GM21423 (cell line): ENCODE results near the gene ARHGAP24.
A peak's percentile ranks its signal among the peaks of the same experiment; 100 is the strongest.

Experiments
- ATAC-seq: cut with Tn5 transposase; IDR thresholded peaks from one replicate; pipeline ENCODE4 v1.9.1; 2021; ENCODE audit warnings: mild to moderate bottlenecking, moderate library complexity; ENCODE audit not compliant: unreplicated experiment

ARHGAP24 gene

DNA sequence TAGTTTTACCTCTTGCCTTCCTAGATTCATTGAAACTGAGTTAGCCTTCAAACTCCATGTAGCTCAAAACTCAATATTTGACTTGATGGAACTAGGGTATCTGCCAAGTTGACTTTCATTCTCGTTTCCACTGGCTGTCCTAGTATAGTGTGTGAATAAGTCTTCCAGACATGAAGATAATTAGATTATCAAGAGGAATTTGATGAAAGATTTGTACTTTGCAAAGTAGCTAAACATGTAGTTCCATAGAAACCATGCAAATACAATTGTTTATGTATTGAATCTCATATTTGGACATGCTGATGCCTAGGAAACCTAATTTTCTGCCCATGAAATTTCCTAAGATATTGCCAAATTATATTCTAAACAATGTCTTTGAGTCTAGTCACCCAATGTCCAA, 297.5 kb downstream of the ARHGAP24 start:
- ATAC-seq = no peak

DNA sequence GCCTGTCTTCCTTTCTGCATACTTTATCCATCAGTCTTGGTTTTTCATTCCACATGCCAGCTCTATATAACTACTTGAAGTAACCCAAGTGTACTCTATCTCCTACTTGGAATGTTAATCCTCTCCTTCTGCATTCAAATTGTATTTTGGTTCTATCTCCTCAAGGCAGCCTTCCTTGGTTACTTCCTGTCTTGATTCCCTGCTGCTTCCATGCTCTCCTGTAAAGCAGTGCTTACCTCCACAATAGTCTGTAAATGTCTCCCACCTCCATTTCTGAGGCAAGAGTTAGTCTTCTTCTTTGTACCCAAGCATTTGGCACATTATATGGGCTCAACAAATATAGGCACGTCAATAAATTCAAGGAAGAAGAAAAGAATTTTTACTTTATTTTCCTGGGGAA, 298.4 kb downstream of the ARHGAP24 start:
- no peak for ATAC-seq

DNA sequence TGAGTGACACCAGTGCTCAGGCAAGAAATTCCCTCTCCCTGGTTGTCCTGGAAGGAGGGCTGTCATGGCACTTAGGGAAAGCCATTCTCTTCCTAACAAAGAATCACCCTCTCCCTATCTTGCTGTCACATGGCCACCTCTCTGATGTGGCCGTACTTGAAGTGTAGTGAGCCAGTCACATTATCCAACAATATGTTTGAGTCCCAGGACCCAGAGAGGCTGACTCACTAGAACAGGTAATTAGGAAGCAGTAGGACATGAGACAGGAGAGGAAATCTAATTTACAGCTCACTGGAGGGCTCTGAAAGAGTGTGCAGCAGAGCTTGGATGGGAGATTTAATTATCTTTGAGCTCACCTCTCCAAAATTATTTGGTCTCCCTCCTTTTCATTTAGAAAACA, 299.1 kb downstream of the ARHGAP24 start:
- no peak for ATAC-seq

DNA sequence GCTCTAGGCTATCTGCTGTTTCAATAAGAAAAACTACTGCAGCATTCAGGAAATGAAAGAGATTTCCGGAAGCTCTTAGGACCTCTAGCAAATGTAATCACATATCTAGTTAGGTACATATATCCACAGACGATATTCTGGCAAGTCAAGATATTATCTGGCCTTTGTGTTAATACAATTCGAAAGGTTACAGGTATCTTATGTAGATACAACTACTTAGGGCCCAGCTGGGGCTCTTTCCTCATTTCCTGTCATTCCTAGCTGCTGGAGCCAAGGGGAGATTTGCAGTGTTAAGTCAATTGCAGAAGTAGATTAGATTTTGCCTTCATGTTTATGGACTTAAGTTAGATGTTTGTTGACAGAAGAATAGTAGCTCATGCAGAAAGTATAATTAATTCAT, 299.5 kb downstream of the ARHGAP24 start:
- no peak for ATAC-seq

DNA sequence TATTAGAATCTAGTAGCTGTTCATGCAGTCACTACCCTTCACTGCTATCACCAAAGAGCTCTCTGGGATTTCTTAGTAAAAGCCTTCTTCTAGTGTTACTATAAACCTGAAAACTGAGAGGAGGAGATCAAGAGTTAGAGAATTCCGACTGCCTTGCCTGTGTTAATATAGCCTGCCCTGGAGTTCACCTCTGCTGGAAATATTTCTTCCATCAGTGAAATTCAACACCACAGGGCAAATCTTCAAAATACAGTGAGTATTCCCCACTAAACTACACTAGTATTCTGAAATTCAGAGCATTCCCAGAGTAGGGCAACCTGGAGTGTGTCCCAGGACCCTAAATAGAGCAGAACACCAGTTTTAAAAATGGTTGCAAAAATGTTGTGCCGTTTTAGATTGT, 301.1 kb downstream of the ARHGAP24 start:
- no peak for ATAC-seq

DNA sequence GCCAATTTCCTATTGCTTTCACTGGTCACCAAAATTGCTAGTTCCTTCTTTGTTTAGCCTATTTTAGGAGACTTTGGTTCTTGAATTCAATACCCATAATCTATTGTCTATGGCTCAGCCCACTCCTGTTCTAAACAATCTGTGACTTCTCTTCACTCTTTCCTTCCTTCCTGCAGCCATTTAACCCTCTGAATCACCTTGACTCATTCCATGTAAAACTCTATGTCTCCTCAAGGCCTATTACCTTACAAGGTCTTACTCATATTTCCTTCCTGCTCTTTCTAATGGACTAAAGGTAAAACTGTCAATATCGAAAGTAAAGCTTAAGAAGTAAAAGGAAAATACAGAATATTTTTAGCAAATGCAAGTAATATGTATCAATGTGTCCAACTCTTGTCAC, 301.6 kb downstream of the ARHGAP24 start:
- ATAC-seq = no peak

DNA sequence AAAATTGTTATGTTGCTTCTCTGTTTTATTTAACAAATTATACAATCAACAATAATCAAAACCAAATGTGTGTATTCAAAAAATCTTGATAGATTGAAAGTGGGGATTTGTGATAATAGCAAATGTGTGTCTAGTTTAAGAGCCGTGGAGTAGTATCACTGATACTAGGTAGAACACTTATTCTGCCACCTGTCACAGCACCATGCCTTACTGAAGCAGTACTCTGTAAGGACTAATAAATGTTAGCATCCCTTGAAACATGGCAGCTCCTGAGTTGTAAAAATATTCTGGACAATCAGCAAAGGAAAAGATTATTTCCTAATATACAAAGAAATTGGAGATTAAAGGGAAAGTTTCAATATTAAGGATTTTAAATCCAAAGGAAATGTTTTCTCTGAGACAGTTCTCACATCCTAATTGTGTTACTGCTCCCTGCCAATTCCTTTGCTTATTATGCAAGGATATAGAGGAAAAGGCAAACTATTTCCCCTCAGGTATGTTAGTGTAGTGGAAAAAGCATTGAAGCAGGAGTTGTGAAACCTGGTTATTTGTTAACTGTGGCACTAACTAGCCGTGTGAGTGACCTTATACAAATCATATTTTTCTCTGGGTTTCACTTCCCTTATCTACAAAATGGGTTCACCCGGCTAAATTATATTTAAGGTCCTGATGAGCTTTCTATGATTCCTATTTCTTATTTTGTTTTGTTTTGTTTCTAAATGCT, 303.1 kb downstream of the ARHGAP24 start:
- peak; percentile 77 for ATAC-seq

DNA sequence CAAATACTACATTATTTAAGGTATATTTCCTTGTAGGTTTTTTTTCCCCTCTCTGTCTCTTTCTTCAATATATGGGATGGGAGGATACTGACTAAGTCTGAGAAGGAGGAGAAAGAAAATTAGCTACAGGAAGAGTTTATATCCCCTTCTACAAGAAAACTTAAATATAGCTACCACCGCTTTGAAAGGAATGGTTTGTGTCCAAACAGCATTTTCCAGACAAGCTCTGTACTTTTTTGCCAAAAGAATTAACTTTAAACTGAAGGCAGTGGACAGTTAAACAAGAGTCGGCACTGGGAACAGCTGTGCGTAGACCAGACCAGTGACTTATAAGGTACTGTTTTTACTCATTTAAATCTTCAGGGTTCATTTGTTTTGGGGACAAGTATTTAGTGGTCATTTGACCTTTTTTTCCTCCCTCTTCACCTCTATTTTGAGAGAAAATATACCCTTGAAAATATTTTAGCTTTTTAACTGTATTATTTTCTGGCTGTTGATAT, 303.7 kb downstream of the ARHGAP24 start:
- ATAC-seq = peak; percentile 76

DNA sequence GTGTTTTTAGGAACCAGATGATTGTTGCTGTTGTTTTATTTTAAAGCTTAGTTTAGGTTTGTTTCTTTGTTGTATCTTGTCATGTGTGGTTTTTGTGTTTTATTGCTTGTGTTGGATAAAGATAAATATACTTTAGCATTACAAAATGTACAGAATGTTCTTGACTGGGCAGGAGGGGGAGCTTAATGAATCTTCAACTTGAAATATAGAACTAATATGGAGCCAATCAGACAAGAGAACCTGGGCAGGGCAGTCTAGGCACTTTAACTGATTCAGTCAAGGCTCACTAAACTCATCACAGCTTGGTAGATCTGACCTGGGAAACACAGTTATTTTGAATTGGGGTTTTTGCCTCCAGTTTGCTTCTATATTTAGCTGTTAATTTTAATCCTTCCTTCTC, 304.2 kb downstream of the ARHGAP24 start:
- peak; percentile 30 for ATAC-seq

DNA sequence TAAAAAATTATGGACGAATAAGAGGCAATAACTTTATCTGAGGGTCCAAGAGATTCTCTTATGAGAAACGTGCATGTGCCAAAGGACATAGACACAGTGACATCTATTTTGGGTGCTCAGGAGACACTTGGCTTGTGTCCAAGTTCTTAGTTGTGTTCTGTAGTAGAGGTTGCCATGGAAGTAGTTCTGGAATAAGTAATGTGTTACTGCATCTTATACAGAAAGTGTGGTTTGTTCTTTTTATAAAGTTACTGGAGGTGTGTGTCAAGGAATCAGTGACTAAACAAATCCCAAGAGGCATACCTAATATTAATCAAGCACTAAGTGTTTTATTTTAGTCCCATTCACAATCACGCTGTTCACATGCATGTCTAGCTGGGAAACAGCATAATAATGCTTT, 305.7 kb downstream of the ARHGAP24 start:
- peak; percentile 28 for ATAC-seq

DNA sequence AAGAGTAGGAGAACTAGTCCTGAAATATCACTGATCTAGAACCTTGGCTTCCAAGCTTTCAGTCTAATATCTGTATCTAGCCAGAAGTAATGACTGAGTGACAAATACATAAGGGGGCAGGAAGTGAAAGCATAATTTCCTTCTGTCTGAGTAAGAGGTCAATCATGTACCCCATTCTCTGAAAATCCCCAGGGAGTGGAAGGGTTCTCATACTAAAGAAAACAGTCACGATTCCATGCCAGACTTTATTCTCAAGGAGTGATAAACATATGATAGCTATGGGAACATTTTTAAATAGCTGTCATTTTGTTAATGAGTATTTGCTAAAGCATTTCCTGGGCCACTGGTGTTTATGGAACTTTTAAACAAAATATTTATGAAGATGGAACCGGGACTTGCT, 308.5 kb downstream of the ARHGAP24 start:
- ATAC-seq = peak; percentile 20

DNA sequence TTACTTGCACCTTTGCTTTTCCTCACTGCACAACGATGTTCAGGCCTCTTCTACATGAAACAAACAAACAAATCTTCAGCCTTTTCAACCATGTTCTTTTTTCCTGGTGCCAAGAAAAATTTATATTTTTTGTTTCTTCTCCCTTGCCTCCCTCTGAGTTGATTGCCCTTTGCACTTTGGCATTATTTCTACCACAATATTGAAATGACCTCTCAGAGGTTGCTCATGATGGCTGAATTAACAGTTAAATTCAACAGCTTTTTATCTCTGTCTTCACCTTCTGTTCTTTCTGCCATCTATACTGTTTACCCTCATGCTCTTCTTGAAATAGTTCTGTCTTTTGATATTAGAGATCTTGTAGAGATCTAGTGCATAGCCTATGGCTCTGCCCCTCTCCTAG, 308.9 kb downstream of the ARHGAP24 start:
- no peak for ATAC-seq

DNA sequence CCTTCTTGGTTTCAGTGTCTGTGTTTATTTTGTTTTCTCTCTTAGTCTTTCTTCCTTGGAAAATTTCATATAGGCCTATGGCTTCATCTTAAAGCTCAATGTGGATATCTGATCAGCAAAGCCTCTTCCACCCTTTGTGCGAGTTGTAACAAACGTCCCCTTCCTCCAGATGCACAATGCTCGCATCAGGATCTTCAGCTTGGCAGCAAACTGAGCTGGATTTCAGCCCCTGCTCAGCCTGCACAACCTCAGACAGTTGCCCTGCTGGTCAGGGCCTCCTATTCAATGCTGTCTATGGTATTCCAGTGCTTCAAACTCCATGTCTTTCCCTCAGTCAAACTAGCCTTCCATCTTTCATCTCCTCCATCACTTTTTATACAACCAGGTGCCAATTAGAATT, 309.4 kb downstream of the ARHGAP24 start:
- ATAC-seq = no peak

DNA sequence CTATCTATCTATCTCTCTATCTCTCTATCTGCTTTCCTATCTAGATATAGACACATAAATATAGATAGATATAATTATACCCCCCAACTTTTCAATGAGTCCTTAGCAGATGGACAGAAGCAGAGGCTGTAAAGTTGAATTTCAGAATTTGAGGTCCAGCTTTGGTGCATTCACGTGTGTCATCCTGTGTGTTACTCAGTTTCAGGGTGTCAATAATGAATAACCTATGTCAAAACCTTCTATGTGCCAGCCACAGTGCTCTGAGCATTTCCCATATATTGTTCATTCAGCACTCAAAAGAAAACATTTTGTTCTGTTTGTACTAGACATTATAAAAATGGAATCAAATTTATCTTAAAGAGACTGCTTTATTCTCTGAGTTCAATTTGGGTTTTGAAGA, 310.0 kb downstream of the ARHGAP24 start:
- ATAC-seq = peak; percentile 55

DNA sequence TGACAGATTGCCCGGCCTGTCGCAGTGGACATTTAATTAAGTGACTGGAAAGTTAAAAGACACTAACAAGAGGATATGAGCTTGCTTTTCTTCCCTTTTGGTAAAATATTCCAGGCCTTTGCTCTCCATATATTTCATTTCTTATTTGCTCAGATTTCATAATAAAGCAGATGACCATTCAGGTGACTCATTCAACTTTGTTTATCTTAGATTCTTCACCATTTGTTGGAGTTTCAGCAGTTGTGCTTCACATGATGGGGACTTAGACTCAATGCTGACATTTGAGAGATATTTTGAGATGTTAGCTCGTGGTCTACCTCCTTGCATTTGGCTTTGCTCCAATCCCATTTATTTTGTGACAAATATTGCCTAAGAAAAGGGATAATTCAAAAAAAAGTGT, 312.2 kb downstream of the ARHGAP24 start:
- ATAC-seq = no peak

DNA sequence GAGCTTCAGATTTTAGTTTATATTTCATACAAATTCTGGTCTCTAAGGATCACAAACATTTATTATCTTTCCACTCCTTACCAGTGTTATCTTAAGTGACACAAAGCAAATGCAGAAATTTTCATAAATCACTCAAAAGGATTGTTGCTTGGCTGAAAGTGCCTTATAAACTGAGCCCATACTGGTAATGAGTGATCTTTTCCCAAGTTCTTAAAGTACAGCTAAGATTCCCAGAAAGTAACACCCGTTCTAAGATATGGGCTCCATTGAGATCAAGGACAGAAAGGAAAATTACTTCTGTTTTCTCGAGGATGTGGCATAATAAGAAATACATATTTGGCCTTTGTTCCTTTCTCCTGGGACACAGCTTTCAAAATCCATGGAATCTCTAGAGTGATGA, 313.7 kb downstream of the ARHGAP24 start:
- no peak for ATAC-seq

DNA sequence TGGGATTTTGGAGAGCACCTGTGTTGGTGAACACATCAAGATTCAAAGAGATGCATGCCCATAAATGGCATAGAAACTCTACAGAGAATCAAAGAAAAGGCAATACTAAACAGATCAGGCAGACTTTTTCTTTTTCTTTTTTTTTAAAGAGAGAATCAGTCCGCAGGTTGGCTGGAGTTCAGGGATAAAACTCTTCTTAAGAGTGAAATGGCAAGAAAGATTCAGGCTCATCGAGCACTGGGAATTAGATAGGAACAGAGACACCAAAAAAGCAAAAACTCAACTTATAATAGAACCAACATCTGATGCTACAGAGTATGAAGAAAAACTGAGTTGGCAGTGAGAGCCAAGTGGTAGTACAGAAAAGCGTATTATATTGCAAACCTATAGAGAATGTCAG, 314.3 kb downstream of the ARHGAP24 start:
- no peak for ATAC-seq

DNA sequence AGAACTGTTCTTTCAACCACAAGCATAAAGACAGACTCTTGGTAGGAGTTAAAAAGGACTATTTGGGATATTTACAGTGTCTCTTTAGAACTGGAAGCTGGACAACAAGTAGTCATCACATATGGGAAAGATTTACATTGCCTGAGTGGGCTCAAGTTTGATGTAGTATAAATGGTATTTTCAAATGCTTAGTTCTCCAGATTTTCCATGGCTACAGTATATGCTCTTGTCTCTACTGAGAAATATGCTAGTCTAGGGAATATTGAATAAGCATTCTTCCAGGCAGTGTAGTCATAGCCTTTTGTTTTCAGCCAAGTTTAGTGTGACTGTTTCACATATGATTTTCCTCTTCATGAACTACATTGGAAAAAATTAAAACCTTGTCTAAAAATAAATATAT, 315.6 kb downstream of the ARHGAP24 start:
- no peak for ATAC-seq

DNA sequence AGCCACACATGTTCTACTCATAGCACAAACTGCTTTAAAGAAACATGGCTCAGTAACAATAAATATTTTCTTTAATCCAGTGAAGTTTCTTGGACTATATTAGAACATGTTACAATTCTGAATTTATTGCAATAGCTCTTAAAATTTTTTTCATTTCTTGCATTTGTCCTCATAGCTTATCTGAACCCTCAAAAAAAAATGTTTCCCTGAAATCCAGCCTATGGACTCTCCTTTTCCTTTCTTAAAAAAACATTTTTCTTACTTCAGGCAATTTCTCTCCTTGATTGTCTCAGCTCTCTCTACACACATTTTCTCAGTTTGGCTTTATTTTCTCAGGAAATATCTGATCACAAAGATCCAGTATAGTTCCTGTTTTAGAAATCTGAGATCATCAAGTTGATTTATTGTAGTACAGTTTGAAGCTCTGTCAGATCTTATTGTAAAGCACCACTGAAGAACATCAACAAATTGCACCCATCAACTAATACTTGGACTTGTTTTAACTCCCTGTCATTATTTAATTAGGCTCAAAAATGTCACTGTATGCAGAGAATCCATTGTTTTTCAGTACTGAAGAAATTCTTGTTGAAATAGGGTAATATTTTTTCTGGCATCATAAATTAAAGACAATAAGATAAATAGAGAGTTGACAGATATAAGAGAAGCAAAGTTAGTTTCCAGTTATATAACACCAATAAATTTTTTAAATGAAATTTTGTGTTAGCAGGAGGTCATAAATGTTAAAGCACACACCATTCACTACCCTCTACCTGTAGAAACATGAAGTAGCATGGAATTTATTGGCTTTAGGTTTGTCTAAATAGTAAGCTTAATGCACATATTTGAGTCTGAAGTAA, 317.7 kb downstream of the ARHGAP24 start:
- ATAC-seq = no peak

DNA sequence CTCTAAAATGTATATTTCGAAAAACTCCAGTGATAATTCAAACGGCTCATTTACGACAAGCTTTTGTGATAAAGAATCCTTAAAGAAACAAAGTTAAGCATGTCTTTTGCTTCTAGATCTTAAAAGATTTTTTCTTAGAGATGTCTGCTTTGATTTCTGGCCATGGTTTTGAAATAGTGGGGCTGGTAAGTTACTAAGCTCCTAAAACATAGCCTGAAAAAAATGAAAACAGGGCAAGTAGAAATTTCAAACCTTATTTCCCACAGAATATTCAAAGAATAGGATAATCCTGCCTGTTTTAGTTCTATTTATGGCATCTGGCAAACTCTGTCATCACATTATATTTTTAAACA, 318.3 kb downstream of the ARHGAP24 start:
- no peak for ATAC-seq

DNA sequence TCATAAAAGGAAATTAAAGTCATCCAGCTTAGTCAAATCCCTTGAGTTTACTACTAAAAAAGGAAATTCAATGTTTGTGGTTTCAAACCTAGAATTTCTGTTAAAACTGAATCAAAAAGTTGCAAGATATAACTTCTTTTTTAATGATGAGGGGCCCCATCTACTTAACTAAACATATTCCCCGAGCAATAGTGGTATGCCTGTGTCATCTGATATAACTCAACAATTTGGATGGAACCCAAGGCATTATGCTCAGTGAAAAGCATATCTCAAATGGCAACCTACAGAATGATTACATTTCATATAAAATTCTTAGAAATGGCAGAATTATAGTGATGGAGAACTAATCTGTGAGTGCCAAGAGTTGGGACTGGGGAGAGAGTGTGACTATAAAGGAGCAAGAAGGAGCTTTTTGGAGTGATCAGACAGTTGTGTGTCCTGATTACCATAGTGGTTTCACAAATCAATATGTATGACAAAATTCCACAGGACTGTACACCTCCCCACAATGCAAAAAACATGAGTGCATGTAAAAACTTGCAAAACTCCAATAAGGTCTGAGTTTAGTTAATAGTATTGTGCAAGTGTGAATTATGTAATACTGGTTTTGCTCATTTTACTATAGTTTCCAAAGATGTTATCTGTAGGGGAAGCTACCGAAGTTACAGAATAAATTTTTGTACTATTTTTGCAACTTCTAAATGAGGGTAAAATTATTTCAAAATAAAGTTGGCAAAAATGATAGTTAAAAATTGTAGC, 323.2 kb downstream of the ARHGAP24 start:
- ATAC-seq = no peak

DNA sequence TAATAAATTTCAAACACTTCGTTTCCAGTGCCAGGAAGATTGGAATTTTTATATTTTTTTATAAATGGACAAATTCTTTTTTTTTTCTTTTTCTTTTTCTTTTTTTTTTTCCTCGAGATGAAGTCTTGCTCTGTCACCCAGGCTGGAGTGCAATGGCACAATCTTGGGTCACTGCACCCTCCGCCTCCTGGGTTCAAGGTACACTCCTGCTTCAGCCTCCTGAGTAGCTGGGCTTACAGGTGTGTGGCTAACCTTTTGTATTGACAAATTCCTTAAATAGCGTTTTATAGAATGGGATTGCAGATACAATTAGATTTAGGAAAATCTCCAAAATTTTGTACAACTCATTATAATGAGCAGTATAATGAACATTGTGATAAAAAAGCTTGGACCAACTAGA, 328.9 kb downstream of the ARHGAP24 start:
- ATAC-seq = no peak
